GM10847 (cell line): Measurements from ENCODE around the gene FN1.

Source experiments
- POLR2A ChIP-seq: IDR thresholded peaks from 2 replicates; pipeline ENCODE4 v1.6.1; 2011; ENCODE audit not compliant: insufficient read length; ENCODE audit errors: extremely low read depth

FN1 gene

GRCh38 chr2:215419113-215419512 is 16.8 kb downstream of the FN1 start:
- no peak for TF ChIP-seq POLR2A

GRCh38 chr2:215418064-215418963 is 17.6 kb downstream of the FN1 start:
- no peak for TF ChIP-seq POLR2A

GRCh38 chr2:215417400-215417951 is 18.4 kb downstream of the FN1 start:
- TF ChIP-seq POLR2A = no peak

GRCh38 chr2:215416656-215417055 is 19.2 kb downstream of the FN1 start:
- TF ChIP-seq POLR2A = no peak

DNA sequence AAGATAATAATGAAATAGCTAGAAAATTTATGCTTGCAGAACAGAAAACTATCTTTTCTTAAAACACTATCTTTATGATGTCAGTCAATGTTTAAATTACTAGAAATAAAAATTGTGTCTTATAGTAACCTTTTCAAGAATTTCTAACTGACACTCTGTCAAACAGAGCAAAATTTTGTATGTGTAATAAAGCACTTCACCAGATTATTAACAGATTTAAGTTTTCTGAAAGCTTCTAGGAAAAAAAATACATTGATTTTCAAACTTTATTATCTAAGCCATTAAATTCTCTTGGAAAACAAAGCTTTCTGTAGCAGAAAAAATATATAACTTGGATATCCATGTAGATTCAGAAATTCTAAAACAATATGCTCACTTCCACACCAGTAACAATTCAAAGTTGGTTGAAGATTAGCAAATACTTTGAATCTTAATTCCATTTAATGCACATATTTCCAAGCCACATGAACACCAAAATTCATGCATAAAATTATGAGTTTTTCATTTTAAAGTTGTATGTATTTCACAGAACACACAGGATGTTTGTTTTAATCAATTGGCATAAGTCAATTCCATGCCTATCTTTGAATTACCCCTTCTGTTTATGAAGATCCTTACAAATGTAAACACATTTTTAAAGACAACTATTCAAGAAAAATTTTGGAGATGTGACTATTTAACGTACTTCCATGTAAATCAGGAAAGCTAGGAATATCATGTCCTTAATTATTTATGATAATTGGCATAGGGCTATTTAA is 19.9 kb downstream of the FN1 start:
- TF ChIP-seq POLR2A = no peak

- no peak for TF ChIP-seq POLR2A
These were observed 20.6 kb downstream of the FN1 start for GRCh38 chr2:215415218-215415617.

GRCh38 chr2:215414674-215415073 is 21.2 kb downstream of the FN1 start:
- TF ChIP-seq POLR2A = no peak

DNA sequence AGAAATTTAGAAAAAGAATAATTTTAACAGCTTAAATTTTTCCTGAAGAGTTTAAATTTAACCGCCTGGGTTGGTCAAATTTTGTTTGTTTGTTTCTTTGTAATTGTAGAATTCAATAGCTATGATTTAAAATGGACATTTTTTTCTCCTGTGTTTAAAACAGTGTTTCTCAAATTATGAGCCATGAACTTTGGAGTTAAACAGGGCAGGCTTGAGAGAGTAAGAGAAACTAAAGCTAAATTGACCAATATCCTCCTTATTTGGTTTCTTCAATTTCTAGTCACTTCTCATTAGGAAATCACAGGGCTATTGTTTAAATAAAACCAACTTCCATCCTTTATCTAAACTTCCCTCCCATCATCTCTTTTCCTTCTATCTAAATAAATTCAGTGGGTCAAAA is 21.9 kb downstream of the FN1 start:
- no peak for TF ChIP-seq POLR2A

DNA sequence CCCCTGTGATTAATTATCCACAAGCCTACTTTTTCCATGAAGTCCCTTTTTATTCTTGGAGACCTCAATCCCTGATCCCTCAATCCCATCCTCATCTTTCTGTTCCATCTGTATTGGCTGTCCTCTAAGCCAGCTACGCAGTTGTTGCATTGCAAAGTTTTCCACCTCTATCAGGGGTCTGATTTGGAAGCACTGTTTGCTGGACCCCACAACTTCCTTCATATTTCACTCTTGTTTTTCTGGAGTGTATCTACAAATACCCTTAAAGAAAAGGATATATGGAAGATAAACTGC is 22.4 kb downstream of the FN1 start:
- TF ChIP-seq POLR2A = no peak

DNA sequence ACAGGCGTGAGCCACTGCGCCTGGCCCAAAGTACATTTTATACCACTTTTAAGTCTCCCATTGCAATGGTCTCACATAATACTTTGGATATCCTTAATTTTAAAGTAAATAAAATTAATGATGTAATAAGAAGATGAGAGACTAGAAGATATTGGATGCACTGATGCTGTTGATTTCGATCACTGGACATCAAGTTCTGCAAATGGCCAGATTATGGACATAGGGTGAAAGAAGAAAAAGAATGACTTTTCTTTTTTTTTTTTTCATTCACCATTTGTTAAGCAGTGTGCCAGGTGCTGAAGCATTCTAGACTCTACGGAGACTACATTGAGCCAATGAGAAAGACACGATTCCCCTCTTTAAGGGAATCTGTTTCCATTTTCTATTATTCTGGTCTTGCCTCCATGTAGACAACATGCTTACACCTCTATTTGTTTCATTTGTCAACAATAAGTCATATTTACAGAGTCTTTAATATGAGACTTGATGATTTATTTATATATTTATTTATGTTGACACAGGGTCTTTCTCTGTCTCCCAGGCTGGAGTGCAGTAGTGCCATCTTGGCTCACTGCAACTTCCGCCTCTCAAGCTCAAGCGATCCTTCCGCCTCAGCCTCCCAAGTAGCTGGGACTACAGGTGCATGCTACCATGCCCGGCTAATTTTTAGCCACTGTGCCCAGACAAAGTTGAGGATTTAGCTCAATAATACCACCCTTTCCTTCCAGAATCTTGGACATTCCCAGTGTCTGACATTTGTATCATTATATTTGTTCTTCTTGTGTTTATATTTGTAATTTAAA is 23.7 kb downstream of the FN1 start:
- no peak for TF ChIP-seq POLR2A

DNA sequence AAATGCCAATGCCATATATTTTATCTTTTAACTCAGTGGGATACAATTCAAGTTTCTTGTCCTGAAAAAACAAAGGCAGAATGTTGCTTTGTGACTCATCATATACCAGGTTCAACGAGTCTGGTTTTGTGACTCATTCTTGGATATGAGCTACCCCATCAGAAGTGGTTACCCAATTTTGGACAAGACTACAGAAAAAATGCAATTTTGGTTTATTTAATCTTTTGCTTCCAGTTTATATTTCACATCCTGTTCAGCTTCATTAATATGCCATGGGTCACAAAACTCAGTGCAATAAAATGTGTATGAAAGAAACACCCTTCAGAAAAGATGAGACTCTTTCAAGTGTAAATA is 25.0 kb downstream of the FN1 start:
- no peak for TF ChIP-seq POLR2A

DNA sequence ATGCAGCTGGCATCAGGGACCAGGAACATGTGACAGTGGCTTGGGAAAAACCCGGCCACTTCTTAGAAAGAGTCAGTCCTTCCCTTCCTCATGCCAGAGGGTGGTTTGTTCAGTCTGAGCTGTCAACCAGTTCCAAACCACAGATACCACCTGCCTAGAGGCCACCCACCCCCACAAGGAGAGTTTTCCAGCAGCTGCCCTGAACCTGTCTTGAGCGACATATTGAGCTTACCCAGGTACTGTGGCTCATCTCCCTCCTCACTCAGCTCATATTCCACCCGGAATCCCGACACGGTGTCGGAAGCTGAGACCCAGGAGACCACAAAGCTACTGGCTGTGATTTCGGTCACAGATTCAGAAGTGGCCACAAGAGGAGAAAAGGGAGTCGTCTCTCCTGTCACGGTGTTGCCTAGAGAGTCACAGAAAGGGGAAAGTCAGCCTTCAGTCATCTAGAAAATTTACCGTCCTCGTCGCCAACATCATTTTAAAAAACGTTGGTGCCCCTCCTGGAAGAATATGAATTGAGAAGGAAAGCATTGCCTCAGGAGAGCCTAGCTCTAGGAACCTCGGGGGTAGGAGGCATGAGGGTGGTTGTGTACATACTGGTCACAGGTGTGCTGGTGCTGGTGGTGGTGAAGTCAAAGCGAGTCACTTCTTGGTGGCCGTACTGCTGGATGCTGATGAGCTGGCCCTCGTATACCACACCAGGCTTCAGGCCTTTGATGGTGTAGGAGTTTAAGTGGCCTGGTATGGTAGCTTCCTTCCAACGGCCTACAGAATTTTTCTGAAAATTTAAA is 26.3 kb downstream of the FN1 start:
- TF ChIP-seq POLR2A = no peak

GRCh38 chr2:215407590-215408264 is 28.1 kb downstream of the FN1 start:
- TF ChIP-seq POLR2A = no peak

DNA sequence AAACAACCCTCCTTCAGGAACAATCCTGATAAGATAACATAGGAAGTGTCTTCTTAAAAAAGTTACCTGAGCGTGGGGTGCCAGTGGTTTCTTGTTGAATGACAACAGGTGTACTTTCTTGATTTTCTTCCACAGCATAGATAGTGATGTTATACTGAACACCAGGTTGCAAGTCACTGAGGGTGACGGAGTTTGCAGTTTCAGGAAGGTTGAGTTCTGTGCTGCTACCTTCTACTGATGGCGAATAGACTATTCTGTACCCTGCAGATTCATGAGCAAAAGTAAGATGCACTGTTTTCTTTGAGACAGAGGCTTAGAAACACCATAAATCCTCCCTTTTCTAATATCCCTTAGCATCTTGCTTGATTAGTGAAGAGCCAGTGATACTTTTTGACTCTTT is 28.8 kb downstream of the FN1 start:
- no peak for TF ChIP-seq POLR2A

GRCh38 chr2:215405722-215406581 is 29.9 kb downstream of the FN1 start:
- TF ChIP-seq POLR2A = no peak
